Stimulated activated CD4-positive, alpha-beta T cell treated with anti-CD3 and anti-CD28 coated beads, Interleukin-1b, Interleukin-23, amount 100 ng/mL, for 1 hour (primary cell): ENCODE results near the gene FBXL17.
"Not testable (repeated sequence)": the region's sequence is repeated elsewhere in the genome, so short reads cannot be mapped to it uniquely, and the experiment has no call there.

ENCODE experiments used
- DNase-seq, 2 donors: peaks; one replicate each; pipeline ENCODE4 v3.0.0-alpha.2; 2020; ENCODE audit warnings: low read depth in 2 of 2

FBXL17 gene

GRCh38 chr5:108164574-108164973 lies 217.3 kb downstream of the FBXL17 start:
- no peak for DNase-seq

- not testable (repeated sequence) for DNase-seq
Observed at GRCh38 chr5:108152854-108153253, 229.0 kb downstream of the FBXL17 start.

GRCh38 chr5:108149369-108149768 lies 232.5 kb downstream of the FBXL17 start:
- DNase-seq, result no peak

- no peak for DNase-seq
Observed at GRCh38 chr5:108148715-108149139, 233.2 kb downstream of the FBXL17 start.

- no peak for DNase-seq
Observed at GRCh38 chr5:108146222-108146621, 235.7 kb downstream of the FBXL17 start.

GRCh38 chr5:108145351-108145750 lies 236.5 kb downstream of the FBXL17 start:
- DNase-seq, result no peak

- DNase-seq, result no peak
Observed at GRCh38 chr5:108144332-108144731, 237.6 kb downstream of the FBXL17 start.

- no peak for DNase-seq
Observed at GRCh38 chr5:108143581-108143980, 238.3 kb downstream of the FBXL17 start.

GRCh38 chr5:108141676-108142075 lies 240.2 kb downstream of the FBXL17 start:
- DNase-seq, result no peak

- no peak for DNase-seq
Observed at GRCh38 chr5:108136493-108136892, 245.4 kb downstream of the FBXL17 start.

- DNase-seq, result no peak
Observed at GRCh38 chr5:108129129-108129528, 252.8 kb downstream of the FBXL17 start.

- DNase-seq, result no peak
Observed at GRCh38 chr5:108125771-108126511, 256.0 kb downstream of the FBXL17 start.

- no peak for DNase-seq
Observed at GRCh38 chr5:108124596-108124995, 257.3 kb downstream of the FBXL17 start.

- DNase-seq, result no peak
Observed at GRCh38 chr5:108122702-108123101, 259.2 kb downstream of the FBXL17 start.

- no peak for DNase-seq
Observed at GRCh38 chr5:108118813-108119514, 262.9 kb downstream of the FBXL17 start.

- DNase-seq, result no peak
Observed at GRCh38 chr5:108115673-108116072, 266.2 kb downstream of the FBXL17 start.

- DNase-seq, result no peak
Observed at GRCh38 chr5:108113950-108114349, 267.9 kb downstream of the FBXL17 start.

GRCh38 chr5:108111736-108112135 lies 270.2 kb downstream of the FBXL17 start:
- DNase-seq, result no peak

GRCh38 chr5:108109059-108109458 lies 272.8 kb downstream of the FBXL17 start:
- DNase-seq, result no peak

GRCh38 chr5:108104448-108104847 lies 277.4 kb downstream of the FBXL17 start:
- DNase-seq, result no peak

GRCh38 chr5:108102463-108102862 lies 279.4 kb downstream of the FBXL17 start:
- no peak for DNase-seq

- DNase-seq, result no peak
Observed at GRCh38 chr5:108101821-108102220, 280.1 kb downstream of the FBXL17 start.

- DNase-seq, result no peak
Observed at GRCh38 chr5:108101130-108101529, 280.8 kb downstream of the FBXL17 start.
